Activated CD4-positive, CD25-positive, alpha-beta regulatory T cell (primary cell): ENCODE data around the gene CTSA.
"Not testable (repeated sequence)": the region's sequence is repeated elsewhere in the genome, so short reads cannot be mapped to it uniquely, and the experiment has no call there.

Experiments
- DNase-seq, 4 experiments: peaks; one replicate each; lab custom pipeline; 2025; lab: John Stamatoyannopoulos, UW

The CTSA gene

GRCh38 chr20:45896641-45897161 lies 5.6 kb downstream of the CTSA start:
- no peak for DNase-seq

GRCh38 chr20:45897289-45897688 lies 6.2 kb downstream of the CTSA start:
- no peak for DNase-seq

- DNase-seq: no peak
Measured at GRCh38 chr20:45897692-45898091, 6.6 kb downstream of the CTSA start.

GRCh38 chr20:45898285-45898684 lies 7.2 kb downstream of the CTSA start:
- DNase-seq: no peak

GRCh38 chr20:45899046-45899835 lies 8.1 kb downstream of the CTSA start:
- no peak for DNase-seq

GRCh38 chr20:45901332-45901731 lies 10.2 kb downstream of the CTSA start:
- not testable (repeated sequence) for DNase-seq

GRCh38 chr20:45902199-45902701 lies 11.1 kb downstream of the CTSA start:
- DNase-seq: no peak

- no peak for DNase-seq
Measured at GRCh38 chr20:45904583-45905504, 13.7 kb downstream of the CTSA start.

- DNase-seq: no peak
Measured at GRCh38 chr20:45905505-45906079, 14.5 kb downstream of the CTSA start.

- no peak for DNase-seq
Measured at GRCh38 chr20:45907219-45907948, 16.2 kb downstream of the CTSA start.

- DNase-seq: no peak
Measured at GRCh38 chr20:45908084-45908483, 16.9 kb downstream of the CTSA start.

GRCh38 chr20:45909336-45909808 lies 18.2 kb downstream of the CTSA start:
- no peak for DNase-seq

- no peak for DNase-seq
Measured at GRCh38 chr20:45909817-45910669, 18.9 kb downstream of the CTSA start.

- peak; percentile 69 to 95 (median 84) for DNase-seq
Measured at GRCh38 chr20:45910670-45911485, 19.7 kb downstream of the CTSA start.

GRCh38 chr20:45911486-45912343 lies 20.6 kb downstream of the CTSA start, which contains the start of gene PLTP:
Gene PLTP, minus strand, starts transcription at chr20:45912155. Its CDS starts 703 bp downstream, at chr20:45911452.
- DNase-seq: peak in 1 of 4 experiments; percentile 10

GRCh38 chr20:45912344-45912682 lies 21.2 kb downstream of the CTSA start:
- DNase-seq: no peak

- no peak for DNase-seq
Measured at GRCh38 chr20:45913116-45913515, 22.0 kb downstream of the CTSA start.

- no peak for DNase-seq
Measured at GRCh38 chr20:45917790-45918141, 26.6 kb downstream of the CTSA start.
